IMR-90 (cell line): Measurements from ENCODE around the gene PITRM1. TPM values are rescaled to one million over a fixed set of nuclear protein-coding genes. Genes with fewer than 3 reads are reported as not detected.

Source experiments
- ATAC-seq: fragments of 200-7000 bp; cut with Tn5 transposase; 2 replicates; pipeline ENCODE4 v1.9.1; 2020; ENCODE audit warnings: low read depth, mild to moderate bottlenecking, moderate library complexity
- BruUV-seq: library from RNA; stranded (reverse); fragments of 400-500 nt; replicated peaks from 2 replicates; lab custom pipeline; 2021; lab: Mats Ljungman, UMichigan
- CTCF ChIA-PET: fragments of 300-600 bp; formaldehyde crosslinking; extraction: SDS; loops from one replicate; lab custom pipeline; 2021; ENCODE audit warnings: antibody characterized with exemption; lab: Yijun Ruan, JAX
- POLR2A ChIA-PET: fragments of 300-600 bp; sonication (Branson Sonifier 250); formaldehyde crosslinking; loops from one replicate; lab custom pipeline; 2022; ENCODE audit warnings: antibody characterized with exemption; ENCODE audit not compliant: unreplicated experiment; lab: Charles Lee
- DNase-seq: peaks from one replicate; pipeline ENCODE4 v3.0.0; 2013
- H2AFZ ChIP-seq: replicated peaks from 2 replicates; pipeline ENCODE3; 2013; ENCODE audit warnings: low read length, mild to moderate bottlenecking; ENCODE audit not compliant: poor library complexity
- H2AK5ac ChIP-seq: 2 replicates; pipeline ENCODE4 v1.6.1; 2013; ENCODE audit warnings: low read depth, low read length, inconsistent platforms
- H2AK9ac ChIP-seq: replicated peaks from 2 replicates; pipeline ENCODE3; 2013; ENCODE audit warnings: mild to moderate bottlenecking, low read depth, low read length, moderate library complexity; ENCODE audit not compliant: poor library complexity
- H2BK120ac ChIP-seq: 2 replicates; pipeline ENCODE4 v1.6.1; 2013; ENCODE audit warnings: low read depth, low read length, inconsistent platforms
- H2BK15ac ChIP-seq: 3 replicates; pipeline ENCODE4 v1.6.1; 2013; ENCODE audit warnings: low read depth, low read length, inconsistent platforms
- H2BK20ac ChIP-seq: 2 replicates; pipeline ENCODE4 v1.6.1; 2013; ENCODE audit warnings: low read depth, mild to moderate bottlenecking, inconsistent platforms, low read length, moderate library complexity
- H2BK5ac ChIP-seq: 2 replicates; pipeline ENCODE4 v1.6.1; 2013; ENCODE audit warnings: mild to moderate bottlenecking, low read depth, low read length, inconsistent platforms; ENCODE audit not compliant: poor library complexity, severe bottlenecking
- H3K14ac ChIP-seq: replicated peaks from 2 replicates; pipeline ENCODE4 v1.6.1; 2013; ENCODE audit warnings: low read depth, low read length, inconsistent platforms
- H3K18ac ChIP-seq: 2 replicates; pipeline ENCODE4 v1.6.1; 2013; ENCODE audit warnings: low read depth, low read length, control low read depth
- H3K23ac ChIP-seq: 2 replicates; pipeline ENCODE4 v1.6.1; 2013; ENCODE audit warnings: low read depth, low read length, inconsistent platforms
- H3K27ac ChIP-seq: 2 replicates; pipeline ENCODE4 v1.5.1; 2013; ENCODE audit warnings: mild to moderate bottlenecking, control low read depth, low read length; ENCODE audit not compliant: insufficient read depth
- H3K27me3 ChIP-seq: 2 replicates; pipeline ENCODE4 v1.6.1; 2013; ENCODE audit warnings: low read length; ENCODE audit not compliant: control insufficient read depth, insufficient read depth
- H3K36me3 ChIP-seq: 2 replicates; pipeline ENCODE4 v1.6.1; 2013; ENCODE audit warnings: low read length, mixed read lengths; ENCODE audit not compliant: control insufficient read depth, insufficient read depth
- H3K4ac ChIP-seq: 2 replicates; pipeline ENCODE4 v1.6.1; 2013; ENCODE audit warnings: low read depth, low read length, inconsistent platforms
- H3K4me1 ChIP-seq: 2 replicates; pipeline ENCODE4 v1.6.1; 2013; ENCODE audit warnings: low read length, mixed read lengths; ENCODE audit not compliant: control insufficient read depth, insufficient read depth
- H3K4me2 ChIP-seq: 2 replicates; pipeline ENCODE4 v1.6.1; 2013; ENCODE audit warnings: low read depth, mild to moderate bottlenecking, control low read depth, low read length, moderate library complexity
- H3K4me3 ChIP-seq: 2 replicates; pipeline ENCODE4 v1.5.1; 2013; ENCODE audit warnings: low read depth, mild to moderate bottlenecking, control low read depth, low read length, moderate library complexity; ENCODE audit not compliant: insufficient read depth
- H3K56ac ChIP-seq: 2 replicates; pipeline ENCODE4 v1.6.1; 2013; ENCODE audit warnings: low read length, inconsistent platforms; ENCODE audit not compliant: insufficient read depth; ENCODE audit errors: extremely low read depth
- H3K79me1 ChIP-seq, 2 experiments: 2 replicates each; pipeline ENCODE4 v1.6.1; 2013; ENCODE audit warnings: low read length in 2 of 2, inconsistent platforms in 1 of 2, low read depth in 1 of 2
- H3K9ac ChIP-seq: 2 replicates; pipeline ENCODE4 v1.6.1; 2013; ENCODE audit warnings: low read depth, low read length, control low read depth
- H3K9me1 ChIP-seq: 2 replicates; pipeline ENCODE4 v1.6.1; 2013; ENCODE audit warnings: low read length, inconsistent platforms; ENCODE audit not compliant: insufficient read depth
- H3K9me3 ChIP-seq: 2 replicates; pipeline ENCODE4 v1.6.1; 2013; ENCODE audit warnings: low read length; ENCODE audit not compliant: control insufficient read depth, insufficient read depth
- H4K20me1 ChIP-seq: 2 replicates; pipeline ENCODE4 v1.6.1; 2013; ENCODE audit warnings: low read length, inconsistent platforms; ENCODE audit not compliant: insufficient read depth
- H4K5ac ChIP-seq: 2 replicates; pipeline ENCODE4 v1.6.1; 2013; ENCODE audit warnings: mild to moderate bottlenecking, low read depth, low read length, control low read depth
- H4K8ac ChIP-seq, 2 experiments: 2 replicates each; pipeline ENCODE4 v1.6.1; 2013; ENCODE audit warnings: low read depth in 2 of 2, low read length in 2 of 2, control low read depth in 1 of 2, inconsistent platforms in 1 of 2
- H4K91ac ChIP-seq: 2 replicates; pipeline ENCODE4 v1.6.1; 2013; ENCODE audit warnings: low read depth, low read length, inconsistent platforms; ENCODE audit not compliant: insufficient read depth
- BHLHE40 ChIP-seq: fragments of 150-350 bp; IDR thresholded peaks from 2 replicates; pipeline ENCODE4 v1.6.1; 2016; ENCODE audit warnings: mild to moderate bottlenecking, low read depth, low read length
- CEBPB ChIP-seq: IDR thresholded peaks from 2 replicates; pipeline ENCODE4 v1.6.1; 2012; ENCODE audit warnings: low read depth, low read length, improper control_type of control experiment
- CHD1 ChIP-seq: IDR thresholded peaks from 2 replicates; pipeline ENCODE4 v1.6.1; 2012; ENCODE audit warnings: low read depth, low read length, improper control_type of control experiment
- CTCF ChIP-seq: conservative IDR thresholded peaks from 2 replicates; pipeline ENCODE4 v1.5.1; 2012; ENCODE audit warnings: mild to moderate bottlenecking, low read depth, low read length, improper control_type of control experiment
- ELK1 ChIP-seq: fragments of 150-350 bp; IDR thresholded peaks from 2 replicates; pipeline ENCODE4 v1.6.1; 2016; ENCODE audit warnings: low read depth, mild to moderate bottlenecking, low read length, moderate library complexity, borderline replicate concordance
- FOS ChIP-seq: fragments of 150-350 bp; IDR thresholded peaks from 2 replicates; pipeline ENCODE4 v1.6.1; 2016; ENCODE audit warnings: low read depth, low read length
- MAFK ChIP-seq: IDR thresholded peaks from 2 replicates; pipeline ENCODE4 v1.6.1; 2012; ENCODE audit warnings: low read depth, low read length, improper control_type of control experiment
- MAZ ChIP-seq: IDR thresholded peaks from 2 replicates; pipeline ENCODE4 v1.6.1; 2012; ENCODE audit warnings: low read depth, mild to moderate bottlenecking, low read length, improper control_type of control experiment, moderate library complexity, borderline replicate concordance
- MXI1 ChIP-seq: IDR thresholded peaks from 2 replicates; pipeline ENCODE4 v1.6.1; 2012; ENCODE audit warnings: low read depth, mild to moderate bottlenecking, low read length, moderate library complexity, borderline replicate concordance
- NFE2L2 ChIP-seq: fragments of 150-350 bp; IDR thresholded peaks from 2 replicates; pipeline ENCODE4 v1.6.1; 2016; ENCODE audit warnings: low read depth, mild to moderate bottlenecking, low read length
- POLR2A ChIP-seq: IDR thresholded peaks from 2 replicates; pipeline ENCODE4 v1.6.1; 2012; ENCODE audit warnings: mild to moderate bottlenecking, low read depth, low read length
- RAD21 ChIP-seq: IDR thresholded peaks from 2 replicates; pipeline ENCODE4 v1.6.1; 2012; ENCODE audit warnings: low read length, improper control_type of control experiment
- RCOR1 ChIP-seq: IDR thresholded peaks from 2 replicates; pipeline ENCODE4 v1.6.1; 2012; ENCODE audit warnings: mild to moderate bottlenecking, low read length, improper control_type of control experiment; ENCODE audit not compliant: insufficient replicate concordance
- RFX5 ChIP-seq: IDR thresholded peaks from 2 replicates; pipeline ENCODE4 v1.8.0; 2012; ENCODE audit warnings: low read depth, mild to moderate bottlenecking, low read length, moderate library complexity
- SMC3 ChIP-seq: fragments of 150-350 bp; IDR thresholded peaks from 2 replicates; pipeline ENCODE4 v1.6.1; 2016; ENCODE audit warnings: low read depth, mild to moderate bottlenecking, antibody characterized with exemption, low read length, moderate library complexity
- WGBS, 2 experiments: methylation state at CpG; one replicate each; pipeline versions ENCODE4 v1.1.5 to v1.1.7; 2013; ENCODE audit warnings: missing lambda C conversion rate in 2 of 2; ENCODE audit not compliant: insufficient read length in 1 of 2; ENCODE audit errors: extremely low coverage in 2 of 2; 5-methylcytosine and 5-hydroxymethylcytosine counted together
- dilution Hi-C: fragments of 300-500 bp; cut with HindIII; formaldehyde crosslinking; loops from one replicate; pipeline ENCODE4 v1.14.3; 2018; ENCODE audit warnings: low sequenced_read_pairs; ENCODE audit not compliant: unreplicated experiment
- in situ Hi-C: fragments of 300-500 bp; cut with MboI; formaldehyde crosslinking; loops from 3 replicates; pipeline ENCODE4 v1.14.3; 2019; ENCODE audit warnings: low sequenced_read_pairs, inconsistent platforms, mixed read lengths
- intact Hi-C: fragments of 100-400 bp; cut with micrococcal nuclease; formaldehyde crosslinking; loops from 2 replicates; pipeline ENCODE4 v1.10.0; 2022
- polyA plus RNA-seq, 3 experiments: library from polyadenylated mRNA; depleted of rRNA; stranded (reverse); fragments of >200 nt; gene quantifications; 2 replicates each; pipeline ENCODE4 v1.2.3, GENCODE V29; 2012; ENCODE audit warnings: low replicate concordance in 1 of 3
- total RNA-seq: library from RNA; depleted of rRNA; stranded (reverse); fragments of >200 nt; gene quantifications from 2 replicates; pipeline ENCODE4 v1.2.3, GENCODE V29; 2012
- TF ChIP-seq, protein P1 (sequence below): fragments of 150-350 bp; IDR thresholded peaks from 2 replicates; pipeline ENCODE4 v1.6.1; 2017; ENCODE audit warnings: mild to moderate bottlenecking, antibody characterized with exemption, low read length, low read depth

Gene PITRM1
- total and polyA plus RNA-seq, 2 of the 4 experiments (the other 2 are of a cell fraction): 97.1 to 124 TPM

DNA sequence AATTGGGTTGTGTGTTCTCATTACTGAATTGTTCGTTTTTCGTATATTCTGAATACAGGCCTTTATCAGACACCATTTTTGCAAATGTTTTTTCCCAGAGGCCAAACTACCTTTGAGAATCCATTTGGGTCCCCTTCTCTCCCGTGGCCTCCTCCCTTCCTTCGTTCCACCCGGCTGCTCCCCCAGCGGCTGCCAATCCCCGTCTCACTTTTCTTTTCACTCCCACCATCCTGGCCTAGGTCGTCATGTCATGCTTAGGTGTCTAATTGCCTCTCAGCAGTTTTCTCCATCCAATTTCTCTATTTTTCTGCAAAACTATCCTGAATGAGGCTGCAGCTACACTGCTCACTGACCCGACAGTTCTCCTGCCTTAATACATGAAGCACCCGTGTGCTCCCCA is 17.9 kb downstream of the PITRM1 start:
- Histone ChIP-seq H2BK15ac (no peak overlapping the region), H3K4me1 (no peaks in the 10 kb centered on the region), H4K5ac (no peak overlapping the region), H3K79me1 (peaks cover 31 to 43% of the 10 kb centered on the region in 2 experiments), H3K9me1 (no peaks in the 10 kb centered on the region; the same call in 1 of the 2 replicates), H3K9me3 (no peaks in the 10 kb centered on the region), H2BK20ac (no peak overlapping the region), H2BK5ac (no peak overlapping the region), H3K9ac (no peak overlapping the region), H3K56ac (no peak overlapping the region), H4K8ac (no peak overlapping the region), H3K27ac (no peak overlapping the region), H3K23ac (no peak overlapping the region), H2AFZ (no peak overlapping the region), H2AK9ac (no peak overlapping the region), H3K18ac (no peak overlapping the region), H3K4ac (no peak overlapping the region), H3K14ac (no peak overlapping the region), H2BK120ac (no peak overlapping the region), H2AK5ac (no peak overlapping the region), H3K36me3 (peaks cover 67% of the 10 kb centered on the region), H3K27me3 (no peaks in the 10 kb centered on the region), H4K20me1 (no peaks in the 10 kb centered on the region; the same call in none of the 2 replicates), H3K4me3 (no peak overlapping the region), H4K91ac (no peak overlapping the region), H3K4me2 (no peak overlapping the region)
- TF ChIP-seq CTCF: no peak
- TF ChIP-seq, protein P1, sequence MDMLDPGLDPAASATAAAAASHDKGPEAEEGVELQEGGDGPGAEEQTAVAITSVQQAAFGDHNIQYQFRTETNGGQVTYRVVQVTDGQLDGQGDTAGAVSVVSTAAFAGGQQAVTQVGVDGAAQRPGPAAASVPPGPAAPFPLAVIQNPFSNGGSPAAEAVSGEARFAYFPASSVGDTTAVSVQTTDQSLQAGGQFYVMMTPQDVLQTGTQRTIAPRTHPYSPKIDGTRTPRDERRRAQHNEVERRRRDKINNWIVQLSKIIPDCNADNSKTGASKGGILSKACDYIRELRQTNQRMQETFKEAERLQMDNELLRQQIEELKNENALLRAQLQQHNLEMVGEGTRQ: no peak
- no peak for TF ChIP-seq CEBPB
- no peak for TF ChIP-seq MAZ
- no peak for TF ChIP-seq CHD1
- no peak for TF ChIP-seq FOS
- TF ChIP-seq BHLHE40: no peak
- TF ChIP-seq MAFK: no peak
- no peak for TF ChIP-seq MXI1
- no peak for TF ChIP-seq SMC3
- no peak for TF ChIP-seq POLR2A
- TF ChIP-seq RCOR1: no peak
- no peak for TF ChIP-seq NFE2L2
- no peak for TF ChIP-seq RFX5
- no peak for TF ChIP-seq RAD21
- no peak for TF ChIP-seq ELK1
- ATAC-seq: no peak
- dilution Hi-C loops (no loop called here), intact Hi-C loops (no loop called here), in situ Hi-C loops (no loop called here)
- CTCF ChIA-PET: no interaction called here
- no peak for DNase-seq
- BruUV-seq: no TSS peak
- 97% methylated on average over 5 of the region's 10 CpGs; no CpG with 5 or more reads in 1 of the 2 experiments for WGBS, 2 experiments
- POLR2A ChIA-PET: no interaction called here
